ENCODE data around the gene TEPSIN.

- no peak for TF ChIP-seq CTCF (IDR thresholded peaks at IDR 0.05)
- no peak for TF ChIP-seq POLR2A (IDR thresholded peaks at IDR 0.05)
Observed at GRCh38 chr17:81191646-81192045, 47.2 kb downstream of the TEPSIN start.
